ENCODE measurements around the gene SLCO3A1.

Gene SLCO3A1

GRCh38 chr15:92075764-92076163, 222.3 kb downstream of the SLCO3A1 start:
- no peak for DNase-seq

GRCh38 chr15:92076541-92076940, 223.0 kb downstream of the SLCO3A1 start:
- DNase-seq, result no peak

DNA sequence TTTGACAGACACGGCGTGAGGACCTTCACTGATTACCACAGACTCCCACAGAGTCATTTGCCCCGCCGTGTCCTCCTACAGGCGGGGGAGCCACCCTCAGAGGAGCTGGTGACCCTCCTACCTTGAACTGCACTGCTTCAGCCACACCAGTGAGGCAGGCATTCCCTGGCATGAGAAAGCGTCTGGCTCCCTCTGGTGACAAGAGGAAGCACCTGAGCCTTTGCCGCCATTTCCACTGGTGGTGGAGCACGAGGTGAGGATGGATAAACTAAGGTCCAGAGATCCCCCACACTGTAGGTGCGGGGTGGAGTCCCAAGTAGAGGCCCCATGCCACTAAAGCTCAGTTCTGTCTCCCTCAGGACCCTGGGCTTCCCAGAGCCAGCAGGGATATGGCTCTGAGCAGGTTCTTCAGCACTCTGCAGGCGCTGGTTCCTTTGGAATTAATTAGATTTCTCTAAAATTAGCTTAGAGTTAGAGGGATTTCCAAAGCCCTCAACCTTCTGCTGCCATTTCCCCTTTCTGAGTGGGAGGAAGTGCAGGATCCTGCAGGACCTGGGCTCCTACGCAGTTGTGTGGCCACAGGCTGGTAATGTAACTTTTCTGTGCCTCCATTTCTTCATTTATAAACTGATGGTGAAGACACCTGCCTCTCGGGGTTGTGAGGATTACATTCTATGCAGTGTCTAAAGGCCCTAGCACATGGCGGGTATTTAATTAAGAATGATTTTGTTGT, 224.0 kb downstream of the SLCO3A1 start:
- DNase-seq, result peak; percentile 70 to 78 (median 76)

DNA sequence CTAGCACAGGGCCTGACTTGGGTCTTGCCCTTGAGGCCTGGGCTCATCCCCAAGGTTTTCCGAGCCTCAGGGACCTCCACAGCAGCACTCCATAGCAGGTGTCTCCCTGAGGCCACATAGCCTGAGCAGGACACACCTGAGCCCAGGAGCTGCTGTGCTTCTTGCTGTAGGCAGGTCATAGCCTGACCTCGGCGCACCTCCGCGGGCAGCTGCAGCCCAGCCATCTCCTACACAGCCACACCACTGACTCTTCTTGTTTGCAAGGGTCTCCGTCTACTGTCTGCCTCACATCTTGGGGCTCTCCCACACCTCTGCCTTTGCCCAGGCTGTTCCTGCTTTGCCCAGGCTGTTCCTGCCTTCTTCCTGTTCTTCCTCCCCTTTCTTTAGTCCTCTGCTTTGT, 224.8 kb downstream of the SLCO3A1 start:
- no peak for DNase-seq

GRCh38 chr15:92079047-92079446, 225.5 kb downstream of the SLCO3A1 start:
- peak in 2 of 3 donors; percentile 39 to 51 for DNase-seq

- DNase-seq, result no peak
These were observed 226.2 kb downstream of the SLCO3A1 start for GRCh38 chr15:92079647-92080255.

- peak; percentile 82 to 87 (median 87) for DNase-seq
These were observed 228.7 kb downstream of the SLCO3A1 start for GRCh38 chr15:92082006-92082843.

DNA sequence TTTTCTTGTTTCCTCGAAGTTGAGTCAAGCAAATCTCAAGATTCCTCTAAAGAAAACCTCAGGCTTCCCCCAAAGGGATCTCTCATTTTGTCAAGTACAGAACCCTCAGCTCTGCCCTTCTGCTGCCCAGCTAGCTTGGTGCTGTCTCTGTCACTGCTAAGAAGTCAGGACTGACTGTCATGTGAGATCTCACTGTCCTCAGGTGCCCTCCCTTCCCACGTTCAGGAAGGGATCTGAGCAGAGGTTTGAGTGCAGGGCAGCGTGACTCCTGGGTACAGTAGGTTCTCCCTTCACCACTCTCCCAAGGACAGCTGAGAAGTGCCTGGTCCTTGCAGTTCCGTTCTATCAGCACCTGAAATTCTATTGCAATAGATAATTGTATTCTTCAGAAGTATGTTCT, 229.7 kb downstream of the SLCO3A1 start:
- no peak for DNase-seq

GRCh38 chr15:92087211-92087610, 233.7 kb downstream of the SLCO3A1 start:
- DNase-seq, result no peak

DNA sequence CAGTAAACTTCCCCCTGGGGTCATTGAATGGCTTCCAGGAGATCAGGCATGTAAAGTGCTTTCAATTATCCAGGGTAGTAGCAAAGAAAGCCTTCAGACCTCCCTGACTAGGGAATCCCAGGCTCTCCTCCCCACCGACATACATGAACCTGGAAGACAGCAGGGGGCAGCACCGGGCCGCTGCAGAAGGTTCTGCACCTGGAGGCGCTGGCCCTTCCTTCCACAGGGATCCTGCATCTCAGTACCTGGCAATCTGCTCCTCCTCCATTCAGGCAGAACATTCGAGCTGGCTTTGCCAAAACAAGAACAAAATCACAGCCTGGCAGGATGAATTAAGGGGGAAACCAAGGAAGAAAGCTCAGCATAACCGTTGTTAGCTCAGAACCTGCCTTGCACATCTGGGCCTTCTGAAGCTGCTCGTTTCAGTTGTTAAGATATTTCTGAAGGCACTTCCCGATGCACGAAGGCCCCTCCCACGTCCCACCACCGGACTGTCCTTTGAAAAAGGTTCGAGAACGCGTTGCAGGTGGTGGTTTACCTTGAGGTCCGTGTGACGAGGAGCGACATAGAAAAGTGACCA, 237.7 kb downstream of the SLCO3A1 start:
- peak in 1 of 3 donors; percentile 48 for DNase-seq

- DNase-seq, result peak; percentile 50 to 75 (median 71)
These were observed 239.0 kb downstream of the SLCO3A1 start for GRCh38 chr15:92092289-92093105.

DNA sequence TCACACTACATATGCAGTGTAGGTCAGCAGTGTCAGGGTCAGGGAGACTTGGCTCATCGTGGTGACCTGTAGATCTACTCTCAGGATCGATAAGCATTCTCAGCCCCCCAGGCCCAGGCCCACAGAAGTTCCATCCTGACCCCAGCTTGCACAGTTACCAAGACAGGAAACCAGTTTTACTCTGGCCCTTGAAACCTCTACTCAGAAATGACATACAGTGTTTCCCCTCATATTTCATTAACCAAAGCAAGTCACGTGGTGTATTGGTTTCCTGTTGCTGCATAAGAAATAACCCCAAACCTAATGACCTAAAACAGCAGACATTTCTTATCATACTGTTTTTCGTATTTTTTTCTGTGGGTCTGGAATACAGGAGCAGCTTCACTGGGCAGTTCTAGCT, 242.2 kb downstream of the SLCO3A1 start:
- peak; percentile 35 to 60 (median 57) for DNase-seq

- peak; percentile 61 to 72 (median 66) for DNase-seq
These were observed 244.1 kb downstream of the SLCO3A1 start for GRCh38 chr15:92097474-92098178.

DNA sequence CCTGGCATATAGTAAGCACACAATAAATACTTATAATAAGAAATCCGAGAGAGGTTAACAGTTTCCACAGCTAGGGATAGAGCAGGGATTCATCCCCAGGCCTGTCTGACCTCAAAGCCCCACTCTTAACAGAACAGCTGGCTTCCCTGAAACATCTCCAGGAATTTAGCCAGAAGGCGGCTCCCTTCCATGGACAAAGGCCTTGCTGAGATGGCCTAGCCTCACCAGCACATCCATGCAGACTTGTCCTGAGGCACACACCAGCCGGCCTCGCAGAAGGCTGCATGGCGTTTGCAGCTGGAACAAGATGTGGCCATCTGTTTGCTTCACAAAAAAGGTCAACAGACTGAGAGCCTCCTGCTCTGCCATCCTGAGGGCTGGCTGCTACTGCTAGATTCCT, 245.4 kb downstream of the SLCO3A1 start:
- no peak for DNase-seq

- DNase-seq, result no peak
These were observed 246.8 kb downstream of the SLCO3A1 start for GRCh38 chr15:92100301-92100700.

- DNase-seq, result no peak
These were observed 247.2 kb downstream of the SLCO3A1 start for GRCh38 chr15:92100751-92101150.

DNA sequence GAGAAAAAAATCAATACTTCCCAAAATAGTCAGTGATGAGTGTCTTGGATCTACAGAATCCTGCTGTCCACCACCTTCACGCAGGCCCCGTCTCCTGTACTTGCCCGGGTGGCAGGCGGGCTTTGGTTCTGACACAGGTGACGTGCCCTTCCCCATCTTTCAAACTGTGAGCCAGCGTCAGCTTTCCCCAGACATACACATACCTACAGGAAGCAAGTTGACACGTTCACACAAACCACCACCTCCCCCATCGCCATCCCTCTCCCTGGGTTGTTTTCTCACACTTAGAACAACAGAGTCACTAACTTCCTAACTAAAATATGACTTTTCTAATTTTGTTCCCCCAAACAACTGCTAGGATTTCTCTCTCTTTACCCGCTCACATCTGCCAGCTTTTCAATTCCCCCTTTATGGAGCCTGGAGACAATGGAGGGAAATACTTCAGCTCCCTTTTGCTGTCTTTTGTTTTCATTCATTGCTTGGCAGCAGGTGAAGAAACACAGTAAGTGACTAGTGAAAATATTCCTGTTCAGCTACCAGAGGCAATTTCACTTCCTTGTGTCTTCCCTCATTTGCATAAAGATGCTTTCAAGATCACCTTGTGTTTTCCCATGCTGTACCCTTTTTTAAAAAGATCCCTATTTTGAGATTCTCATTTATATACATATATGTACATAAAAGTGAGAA, 248.3 kb downstream of the SLCO3A1 start:
- peak in 1 of 3 donors; percentile 28 for DNase-seq

- no peak for DNase-seq
These were observed 248.9 kb downstream of the SLCO3A1 start for GRCh38 chr15:92102395-92102755.

GRCh38 chr15:92104072-92104471, 250.6 kb downstream of the SLCO3A1 start:
- no peak for DNase-seq

DNA sequence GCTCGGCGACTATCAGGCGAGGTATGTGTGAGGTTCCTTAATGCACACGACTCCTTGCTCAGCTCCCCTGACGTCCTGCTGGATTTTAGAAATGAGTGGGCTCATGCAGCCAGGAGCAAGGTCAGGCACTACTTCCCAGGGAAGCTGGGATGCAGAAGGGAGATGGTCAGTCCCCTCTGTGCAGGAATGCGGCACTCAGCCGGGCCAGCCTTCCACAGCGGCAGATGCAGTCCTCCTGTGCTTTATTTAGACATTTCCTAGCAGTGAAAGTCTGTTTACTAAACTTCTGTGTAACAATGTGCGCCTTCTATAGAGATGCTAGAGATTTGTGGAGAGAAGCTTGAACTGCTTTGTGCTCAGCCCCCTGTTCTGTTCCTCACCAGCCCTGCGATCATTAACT, 252.1 kb downstream of the SLCO3A1 start:
- DNase-seq, result no peak

GRCh38 chr15:92107510-92107909, 254.0 kb downstream of the SLCO3A1 start:
- no peak for DNase-seq
